Cardiac muscle cell (in vitro differentiated cells and primary cell): ENCODE measurements around the gene PACS2. TPM values are rescaled to one million over a fixed set of nuclear protein-coding genes. Genes with fewer than 3 reads are reported as not detected.

Experiments used
- DNase-seq, 2 donors: peaks; one replicate each; pipeline versions ENCODE4 v3.0.0 to v3.0.0-alpha.2; 2010 to 2017; ENCODE audit warnings: low read depth in 1 of 2, low spot score in 1 of 2
- H3K27ac ChIP-seq: fragments of 200-600 bp; sonication (generic); 2 replicates; pipeline ENCODE4 v1.5.1; 2016
- H3K27me3 ChIP-seq: fragments of 200-600 bp; sonication (generic); 2 replicates; pipeline ENCODE4 v1.6.0; 2016; ENCODE audit warnings: control low read depth
- H3K36me3 ChIP-seq: fragments of 200-600 bp; sonication (generic); 2 replicates; pipeline ENCODE4 v1.5.1; 2016; ENCODE audit warnings: control low read depth
- H3K4me1 ChIP-seq: fragments of 200-600 bp; sonication (generic); 2 replicates; pipeline ENCODE4 v1.8.1; 2017; ENCODE audit warnings: low read depth, mild to moderate bottlenecking, mixed run types
- H3K4me3 ChIP-seq: fragments of 200-600 bp; sonication (generic); 2 replicates; pipeline ENCODE4 v1.5.1; 2016; ENCODE audit warnings: mild to moderate bottlenecking
- H3K9me3 ChIP-seq: fragments of 200-600 bp; sonication (generic); 2 replicates; pipeline ENCODE4 v1.5.1; 2017; ENCODE audit warnings: low read depth, mild to moderate bottlenecking, control low read depth
- CTCF ChIP-seq: IDR thresholded peaks from 2 replicates; pipeline ENCODE4 v1.5.1; 2012; ENCODE audit warnings: low read depth, mild to moderate bottlenecking, low read length
- polyA plus RNA-seq: library from polyadenylated mRNA; unstranded; fragments of >200 nt; fragmentation: Nextera tagmentation; extraction: Ambion mirVana; gene quantifications from 2 replicates; pipeline ENCODE4 v1.2.1, GENCODE V29; 2016
- total RNA-seq: library from RNA; depleted of rRNA; stranded (reverse); fragments of >200 nt; gene quantifications from 2 replicates; pipeline ENCODE4 v1.2.3, GENCODE V29; 2016

The PACS2 gene
- total and polyA plus RNA-seq, 2 experiments from 2014 or later, result 66.1 to 144 TPM

- Histone ChIP-seq H3K27ac (no peak overlapping the region), H3K27me3 (no peaks in the 10 kb centered on the region), H3K4me1 (no peaks in the 10 kb centered on the region), H3K4me3 (no peak overlapping the region), H3K9me3 (no peaks in the 10 kb centered on the region), H3K36me3 (peaks cover 2% of the 10 kb centered on the region)
- no peak for TF ChIP-seq CTCF
- no peak for DNase-seq
Measured at GRCh38 chr14:105392131-105393090, 77.9 kb downstream of the PACS2 start.

DNA sequence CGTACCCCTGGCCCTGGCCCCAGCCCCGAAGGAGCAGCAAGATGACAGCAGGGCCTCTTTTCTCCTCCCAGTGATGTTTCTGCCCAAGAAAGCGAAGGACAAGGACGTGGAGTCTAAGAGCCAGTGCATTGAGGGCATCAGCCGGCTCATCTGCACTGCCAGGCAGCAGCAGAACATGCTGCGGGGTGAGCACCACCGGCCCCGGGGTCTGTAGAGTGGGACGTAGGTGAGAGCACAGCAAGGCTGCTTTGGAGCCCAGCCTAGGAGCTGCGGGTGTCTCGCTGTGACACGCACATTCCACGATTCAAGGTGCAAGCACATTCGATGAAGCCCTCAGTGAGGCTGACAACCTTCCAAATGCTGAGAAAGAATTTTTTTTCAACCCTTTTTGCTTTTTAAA lies 78.6 kb downstream of the PACS2 start:
- no peaks in the 10 kb centered on the region for H3K27me3 ChIP-seq
- H3K4me1 ChIP-seq, result peaks cover 3% of the 10 kb centered on the region
- H3K9me3 ChIP-seq, result no peaks in the 10 kb centered on the region
- no peak for TF ChIP-seq CTCF
- no peak overlapping the region for H3K4me3 ChIP-seq
- no peak for DNase-seq
- peaks cover 2% of the 10 kb centered on the region for H3K36me3 ChIP-seq
- no peak overlapping the region for H3K27ac ChIP-seq

DNA sequence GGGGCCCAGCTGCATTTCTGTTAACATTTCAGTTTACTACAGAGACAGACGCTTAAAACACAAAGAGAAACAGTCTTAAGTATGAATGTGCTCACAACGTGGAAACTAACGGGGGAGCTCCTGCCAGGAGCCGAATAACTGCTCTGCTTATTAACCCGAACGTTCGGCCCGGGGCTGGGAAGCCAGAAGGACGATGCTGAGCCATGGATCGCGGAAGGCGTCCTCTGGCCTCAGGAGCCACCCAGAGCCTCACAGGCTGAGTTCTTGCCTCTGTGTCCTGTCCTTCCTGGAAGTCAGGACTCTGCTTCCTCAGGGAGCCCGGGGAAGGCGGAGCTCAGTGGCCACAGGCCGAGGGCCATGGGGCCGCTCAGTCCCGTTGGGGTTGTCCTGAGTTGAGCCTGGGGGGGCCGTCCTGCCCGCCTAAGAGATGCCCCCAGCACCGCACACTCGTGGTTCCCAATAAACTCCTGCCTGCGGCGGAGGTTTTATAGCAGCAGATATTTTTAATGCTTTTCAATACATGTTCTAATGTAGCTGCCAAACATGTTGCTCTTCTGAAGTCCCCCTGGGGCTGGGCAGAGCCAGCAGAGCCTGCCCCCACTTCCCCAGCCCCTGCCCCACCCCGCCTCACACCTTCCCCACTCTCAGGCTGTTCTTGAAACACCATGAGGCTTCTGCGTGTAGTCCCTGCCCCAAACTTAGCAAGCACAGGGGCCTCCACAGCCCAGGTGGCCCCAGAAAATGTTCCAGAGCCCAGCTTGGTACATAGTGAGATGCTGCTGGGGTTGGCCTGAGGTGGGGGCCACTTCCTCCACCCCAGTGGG lies 80.4 kb downstream of the PACS2 start:
- Histone ChIP-seq H3K27ac (no peak overlapping the region), H3K36me3 (peaks cover 2% of the 10 kb centered on the region), H3K27me3 (no peaks in the 10 kb centered on the region), H3K4me3 (no peak overlapping the region), H3K4me1 (peaks cover 3% of the 10 kb centered on the region), H3K9me3 (no peaks in the 10 kb centered on the region)
- DNase-seq, result no peak
- no peak for TF ChIP-seq CTCF

GRCh38 chr14:105395538-105395854 lies 80.9 kb downstream of the PACS2 start:
- Histone ChIP-seq H3K4me3 (no peak overlapping the region), H3K4me1 (peaks cover 3% of the 10 kb centered on the region)

More at GRCh38 chr14:105395538-105395854, 80.9 kb downstream of the PACS2 start:
- no peak for TF ChIP-seq CTCF
- H3K27me3 ChIP-seq, result no peaks in the 10 kb centered on the region
- no peaks in the 10 kb centered on the region for H3K9me3 ChIP-seq
- DNase-seq, result no peak
- H3K27ac ChIP-seq, result no peak overlapping the region
- H3K36me3 ChIP-seq, result peaks cover 2% of the 10 kb centered on the region
